GM19328 (cell line): Measurements from ENCODE around the gene ASNSD1.
A peak's percentile ranks its signal among the peaks of the same experiment; 100 is the strongest.
"Not testable (repeated sequence)": the region's sequence is repeated elsewhere in the genome, so short reads cannot be mapped to it uniquely, and the experiment has no call there.

ENCODE experiments used
- ATAC-seq: cut with Tn5 transposase; IDR thresholded peaks from one replicate; pipeline ENCODE4 v1.9.1; 2021; ENCODE audit warnings: mild to moderate bottlenecking, moderate library complexity; ENCODE audit not compliant: unreplicated experiment

ASNSD1 gene

GRCh38 chr2:189646521-189646920 lies 14.7 kb upstream of the ASNSD1 start:
- ATAC-seq: no peak

- ATAC-seq: no peak
These were observed 12.3 kb upstream of the ASNSD1 start for GRCh38 chr2:189648846-189649509.

- ATAC-seq: no peak
These were observed 10.0 kb upstream of the ASNSD1 start for GRCh38 chr2:189651284-189651683.

DNA sequence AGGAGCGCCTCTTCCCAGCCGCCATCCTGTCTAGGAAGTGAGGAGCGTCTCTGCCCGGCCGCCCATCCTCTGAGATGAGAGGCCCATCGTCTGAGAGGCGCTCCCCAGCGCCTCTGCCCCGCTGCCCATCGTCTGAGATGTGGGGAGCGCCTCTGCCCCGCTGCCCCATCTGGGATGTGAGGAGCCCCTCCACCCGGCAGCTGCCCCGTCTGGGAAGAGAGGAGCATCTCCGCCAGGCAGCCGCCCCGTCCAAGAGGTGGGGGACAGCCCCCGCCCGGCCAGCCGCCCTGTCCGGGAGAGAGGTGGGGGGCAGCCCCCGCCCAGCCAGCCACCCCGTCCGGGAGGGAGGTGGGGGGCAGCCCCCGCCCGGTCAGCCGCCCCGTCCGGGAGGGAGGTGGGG lies 7.8 kb upstream of the ASNSD1 start:
- not testable (repeated sequence) for ATAC-seq

GRCh38 chr2:189654641-189655040 lies 6.6 kb upstream of the ASNSD1 start:
- ATAC-seq: no peak

- ATAC-seq: peak; percentile 33
These were observed 3.4 kb upstream of the ASNSD1 start for GRCh38 chr2:189657867-189658266.

- ATAC-seq: no peak
These were observed 2.7 kb upstream of the ASNSD1 start for GRCh38 chr2:189658306-189659212.

DNA sequence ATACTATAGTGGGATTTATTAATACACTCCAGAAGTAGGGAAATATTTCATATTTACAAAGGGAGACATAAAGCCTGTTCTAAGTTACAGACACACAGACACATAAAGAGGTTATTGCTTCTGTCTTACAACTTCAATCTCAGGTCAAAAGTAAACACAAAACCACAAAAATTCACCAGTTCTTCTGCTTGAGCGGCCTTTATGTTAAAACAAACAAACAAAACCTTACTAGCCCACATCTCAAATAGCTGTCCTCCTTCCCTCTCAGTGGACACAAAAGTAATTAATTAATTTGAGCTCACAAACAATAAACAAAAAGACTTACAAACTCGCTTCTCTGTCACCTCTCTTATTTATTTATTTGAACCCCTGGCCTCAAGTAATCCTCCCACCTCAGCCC lies 1.5 kb upstream of the ASNSD1 start:
- no peak for ATAC-seq

GRCh38 chr2:189660803-189661147 lies 484 bp upstream of the ASNSD1 start:
- no peak for ATAC-seq

GRCh38 chr2:189661957-189662321 lies 680 bp downstream of the ASNSD1 start:
- no peak for ATAC-seq

DNA sequence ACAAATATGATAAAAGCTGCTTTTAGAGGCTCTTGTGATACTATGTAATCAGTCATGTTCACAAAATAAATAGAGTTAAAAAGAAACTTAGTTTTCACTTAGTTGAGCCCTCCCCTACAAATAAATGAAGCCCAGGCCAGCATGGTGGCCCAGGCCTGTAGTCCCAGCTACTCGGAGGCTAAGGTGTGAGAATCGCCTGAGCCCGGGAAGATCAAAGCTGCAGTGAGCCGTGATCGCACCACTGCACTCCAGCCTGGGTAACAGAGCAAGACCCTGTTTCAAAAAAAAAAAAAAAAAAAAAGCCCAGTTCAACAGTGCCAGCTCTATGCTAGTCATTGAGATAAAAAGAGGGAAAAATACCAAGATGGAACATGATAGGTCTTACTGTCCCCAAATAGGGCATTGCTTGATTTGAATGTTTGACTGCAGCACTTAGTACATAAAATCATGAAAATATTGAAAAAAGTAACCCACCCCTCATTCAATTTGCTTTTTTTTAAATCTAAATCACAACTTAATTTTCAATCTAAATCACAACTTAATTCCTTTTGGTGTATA lies 1.5 kb downstream of the ASNSD1 start:
- ATAC-seq: no peak

DNA sequence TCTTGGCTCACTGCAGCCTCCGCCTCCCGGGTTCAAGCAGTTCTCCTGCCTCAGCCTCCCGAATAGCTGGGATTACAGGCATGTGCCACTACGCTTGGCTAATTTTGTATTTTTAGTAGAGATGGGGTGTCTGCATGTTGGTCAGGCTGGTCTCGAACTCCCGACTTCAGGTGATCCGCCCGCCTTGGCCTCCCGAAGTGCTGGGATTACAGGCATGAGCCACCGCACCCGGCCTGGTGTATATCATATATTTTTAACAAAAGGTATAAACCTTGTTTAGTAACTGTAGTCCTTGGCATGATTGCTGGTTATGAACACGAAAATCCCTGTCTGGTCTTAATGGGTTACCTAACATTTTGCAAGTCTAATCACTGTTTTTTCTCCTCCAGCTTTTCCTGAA lies 2.1 kb downstream of the ASNSD1 start:
- ATAC-seq: not testable (repeated sequence)

DNA sequence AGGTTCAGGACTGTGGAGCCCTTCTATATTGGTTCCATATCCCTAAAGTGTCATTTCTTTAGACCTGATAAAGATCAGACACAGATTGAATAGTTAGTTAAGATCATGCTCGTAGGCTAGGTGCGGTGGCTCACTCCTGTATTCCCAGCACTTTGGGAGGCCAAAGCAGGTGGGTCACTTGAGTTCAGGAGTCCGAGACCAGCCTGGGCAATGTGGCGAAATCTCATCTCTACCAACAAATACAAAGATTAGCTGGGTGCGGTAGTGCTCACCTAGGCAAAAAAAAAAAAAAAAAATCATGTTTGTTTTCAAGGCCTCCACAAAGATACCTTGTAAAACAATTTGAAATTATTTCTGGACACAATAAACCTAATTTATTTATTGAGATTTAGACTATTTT lies 8.7 kb downstream of the ASNSD1 start:
- ATAC-seq: no peak

DNA sequence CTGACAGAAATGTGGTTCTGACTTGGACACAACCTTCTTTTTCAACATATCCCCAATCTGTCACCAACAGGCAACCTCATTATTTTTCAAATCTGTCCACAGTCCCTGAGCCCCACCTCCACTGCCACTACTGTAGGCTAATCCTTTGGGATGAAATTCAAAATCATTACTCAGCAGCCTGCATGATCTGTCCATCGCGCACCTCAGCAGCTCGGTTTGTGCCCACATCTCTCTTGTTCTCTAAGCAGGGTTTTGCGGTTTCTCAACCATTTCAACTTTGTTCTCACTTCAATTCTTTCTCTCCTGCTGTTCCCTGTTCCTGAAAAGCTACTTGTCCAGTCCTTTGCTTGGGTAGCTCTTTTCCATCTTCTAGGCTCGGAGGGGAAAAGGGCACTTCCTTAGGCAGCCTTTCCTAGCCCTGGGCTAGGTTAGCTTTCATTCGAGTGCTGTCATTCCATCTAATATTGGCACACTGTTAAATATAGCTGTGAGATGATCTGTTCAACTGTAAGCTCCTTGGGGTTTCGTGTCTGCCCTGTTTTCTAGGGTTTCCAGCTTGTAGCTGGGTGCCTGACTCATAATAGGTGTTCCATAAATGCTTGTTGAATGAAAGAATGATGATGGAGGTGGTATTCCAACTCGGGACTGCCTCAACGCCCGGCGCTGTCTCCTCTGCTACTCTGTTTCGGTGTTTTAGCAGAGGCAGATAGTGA lies 12.6 kb downstream of the ASNSD1 start:
- ATAC-seq: no peak

DNA sequence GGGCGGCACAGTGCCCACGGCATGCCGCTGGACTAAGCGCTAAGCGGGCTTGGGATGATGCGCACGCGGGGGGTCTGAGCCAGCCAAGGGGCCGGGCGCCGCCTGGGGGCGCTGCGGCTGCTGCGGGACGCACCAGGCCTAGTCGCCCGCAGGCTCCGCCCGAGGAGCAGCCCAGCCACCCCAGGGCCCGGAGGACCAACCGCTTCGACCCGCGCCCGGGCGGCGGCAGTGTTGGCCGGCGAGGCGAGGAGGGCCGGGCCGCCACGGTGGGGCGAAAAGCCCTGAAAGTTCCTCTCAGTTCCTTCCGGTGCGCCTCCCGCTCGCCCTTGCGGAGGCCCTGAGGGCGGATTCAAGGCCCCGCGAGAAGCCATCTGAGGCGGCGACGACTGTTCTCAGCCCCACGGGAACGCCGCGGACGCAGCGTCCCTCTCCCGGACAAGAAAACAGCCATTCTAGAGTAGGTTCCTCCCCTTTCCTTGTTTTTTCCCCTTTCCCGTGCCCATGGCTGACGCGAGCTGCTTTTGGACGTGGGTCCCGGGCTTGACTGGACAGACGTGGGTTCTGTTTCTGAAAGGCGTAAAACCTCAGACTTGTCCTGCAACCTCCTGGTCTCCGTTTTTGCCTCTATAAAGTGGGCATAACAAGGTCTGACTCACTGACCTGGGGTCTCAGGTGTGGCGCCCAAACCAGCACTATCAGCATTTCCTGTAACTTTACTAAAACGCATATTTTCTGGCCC lies 13.3 kb downstream of the ASNSD1 start, which contains the start of gene ANKAR:
Gene ANKAR, plus strand, starts transcription at position 297 of the 739 bp plus-strand sequence. CDS start 1,821 bp downstream, outside the sequence.
- peak; percentile 95 for ATAC-seq

- ATAC-seq: no peak
These were observed 15.2 kb downstream of the ASNSD1 start for GRCh38 chr2:189676471-189676870.

- no peak for ATAC-seq
These were observed 18.0 kb downstream of the ASNSD1 start for GRCh38 chr2:189679226-189679625.

GRCh38 chr2:189681203-189681602 lies 19.9 kb downstream of the ASNSD1 start:
- no peak for ATAC-seq

- ATAC-seq: no peak
These were observed 20.6 kb downstream of the ASNSD1 start for GRCh38 chr2:189681903-189682302.

- ATAC-seq: no peak
These were observed 22.1 kb downstream of the ASNSD1 start for GRCh38 chr2:189683348-189683747.

GRCh38 chr2:189684811-189685210 lies 23.6 kb downstream of the ASNSD1 start:
- no peak for ATAC-seq
